Daoy (cell line): Measurements from ENCODE around the gene HDLBP. TPM values are rescaled to one million over a fixed set of nuclear protein-coding genes. Genes with fewer than 3 reads are reported as not detected.

Source experiments
- DNase-seq: peaks from one replicate; pipeline ENCODE4 v3.0.0-alpha.2; 2015; ENCODE audit warnings: low read depth
- total RNA-seq: library from RNA; depleted of rRNA; stranded (reverse); fragments of >200 nt; shearing (Covaris generic); gene quantifications from 2 replicates; pipeline ENCODE4 v1.2.3, GENCODE V29; 2014; rRNA removed

HDLBP gene, protein sequence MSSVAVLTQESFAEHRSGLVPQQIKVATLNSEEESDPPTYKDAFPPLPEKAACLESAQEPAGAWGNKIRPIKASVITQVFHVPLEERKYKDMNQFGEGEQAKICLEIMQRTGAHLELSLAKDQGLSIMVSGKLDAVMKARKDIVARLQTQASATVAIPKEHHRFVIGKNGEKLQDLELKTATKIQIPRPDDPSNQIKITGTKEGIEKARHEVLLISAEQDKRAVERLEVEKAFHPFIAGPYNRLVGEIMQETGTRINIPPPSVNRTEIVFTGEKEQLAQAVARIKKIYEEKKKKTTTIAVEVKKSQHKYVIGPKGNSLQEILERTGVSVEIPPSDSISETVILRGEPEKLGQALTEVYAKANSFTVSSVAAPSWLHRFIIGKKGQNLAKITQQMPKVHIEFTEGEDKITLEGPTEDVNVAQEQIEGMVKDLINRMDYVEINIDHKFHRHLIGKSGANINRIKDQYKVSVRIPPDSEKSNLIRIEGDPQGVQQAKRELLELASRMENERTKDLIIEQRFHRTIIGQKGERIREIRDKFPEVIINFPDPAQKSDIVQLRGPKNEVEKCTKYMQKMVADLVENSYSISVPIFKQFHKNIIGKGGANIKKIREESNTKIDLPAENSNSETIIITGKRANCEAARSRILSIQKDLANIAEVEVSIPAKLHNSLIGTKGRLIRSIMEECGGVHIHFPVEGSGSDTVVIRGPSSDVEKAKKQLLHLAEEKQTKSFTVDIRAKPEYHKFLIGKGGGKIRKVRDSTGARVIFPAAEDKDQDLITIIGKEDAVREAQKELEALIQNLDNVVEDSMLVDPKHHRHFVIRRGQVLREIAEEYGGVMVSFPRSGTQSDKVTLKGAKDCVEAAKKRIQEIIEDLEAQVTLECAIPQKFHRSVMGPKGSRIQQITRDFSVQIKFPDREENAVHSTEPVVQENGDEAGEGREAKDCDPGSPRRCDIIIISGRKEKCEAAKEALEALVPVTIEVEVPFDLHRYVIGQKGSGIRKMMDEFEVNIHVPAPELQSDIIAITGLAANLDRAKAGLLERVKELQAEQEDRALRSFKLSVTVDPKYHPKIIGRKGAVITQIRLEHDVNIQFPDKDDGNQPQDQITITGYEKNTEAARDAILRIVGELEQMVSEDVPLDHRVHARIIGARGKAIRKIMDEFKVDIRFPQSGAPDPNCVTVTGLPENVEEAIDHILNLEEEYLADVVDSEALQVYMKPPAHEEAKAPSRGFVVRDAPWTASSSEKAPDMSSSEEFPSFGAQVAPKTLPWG (N-terminal part only)
- 244 and 258 TPM in 2 replicates for total RNA-seq

DNA sequence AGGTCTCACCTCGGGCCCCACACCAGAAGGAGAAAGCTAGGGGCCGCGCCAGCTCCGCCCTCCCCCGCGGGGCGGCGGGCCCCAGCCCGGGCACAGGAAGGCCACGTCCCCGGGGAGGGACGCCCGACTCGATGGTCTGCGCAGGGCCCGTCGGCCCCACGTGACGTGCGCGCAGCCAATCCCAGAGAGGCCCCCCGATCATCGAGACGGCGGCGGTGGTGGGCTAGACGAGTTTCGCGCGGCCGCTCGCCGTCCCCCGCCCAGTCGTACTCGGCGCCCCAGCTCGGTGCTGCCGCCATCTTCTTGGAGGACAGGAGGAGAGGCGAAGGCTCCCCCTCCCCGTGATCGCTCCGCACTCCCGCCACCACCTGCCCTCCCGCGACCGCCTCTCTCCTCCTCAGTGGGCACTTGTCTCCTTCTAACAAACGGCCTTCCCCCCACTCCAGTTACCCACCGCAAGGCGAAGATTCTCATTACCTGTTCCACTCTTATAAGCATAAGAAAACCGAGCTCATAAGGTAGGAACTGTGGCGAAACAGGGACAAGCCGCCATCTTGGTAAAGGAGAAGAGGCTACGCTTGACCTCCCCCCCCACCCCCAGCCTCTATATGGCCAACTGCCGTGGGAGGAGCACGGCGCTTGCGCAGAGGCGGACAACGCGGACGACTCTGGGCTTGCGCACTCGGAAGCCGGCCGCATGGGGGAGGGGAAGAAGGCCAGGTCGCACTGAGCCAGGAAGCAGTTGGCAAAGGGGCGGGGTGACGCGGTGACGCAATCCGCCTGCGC, at the start of gene HDLBP:
Gene HDLBP (minus strand): TSS at position 580 of the 786 bp plus-strand sequence. CDS start 48,803 bp downstream, outside the sequence.
- DNase-seq: peak; percentile 100

DNA sequence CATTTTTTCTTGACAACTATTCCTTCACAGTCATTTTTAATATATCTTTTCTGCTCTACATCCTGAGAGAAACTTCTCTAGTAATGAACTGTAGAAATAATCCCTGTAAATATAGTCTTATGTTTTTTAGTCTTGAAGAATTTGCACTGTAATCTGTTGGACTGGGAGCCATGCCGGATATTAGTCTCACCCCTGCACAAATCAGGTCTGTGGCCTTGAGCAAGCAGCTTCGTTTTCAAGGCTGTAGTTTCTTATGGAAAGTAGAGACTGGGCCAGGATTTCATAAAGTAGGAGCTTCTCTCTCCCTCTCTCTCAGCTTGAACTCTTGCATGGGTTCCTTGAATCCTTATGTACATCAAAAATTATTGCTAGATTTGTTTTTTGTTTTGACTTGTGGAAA, 49.3 kb upstream of the HDLBP start:
- no peak for DNase-seq

DNA sequence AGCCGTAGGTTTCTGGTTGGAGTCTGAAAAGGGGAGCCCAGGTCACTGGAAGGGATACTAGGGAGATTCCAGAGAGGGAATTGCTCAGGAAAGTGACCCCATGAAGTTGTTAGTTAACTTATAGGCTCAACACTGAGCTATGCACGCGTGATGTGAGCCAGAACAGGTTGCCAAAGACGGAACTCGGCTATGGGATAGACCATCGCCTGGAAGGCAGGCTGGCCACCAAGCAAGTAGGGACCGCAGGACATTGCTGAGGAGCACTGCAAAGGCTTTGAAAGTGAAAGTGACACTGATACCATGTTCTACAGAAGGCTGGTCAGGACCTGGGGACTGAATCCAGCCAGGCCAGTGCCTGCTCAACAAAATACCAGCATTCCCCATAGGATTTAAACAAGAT, 48.0 kb upstream of the HDLBP start:
- DNase-seq: no peak

DNA sequence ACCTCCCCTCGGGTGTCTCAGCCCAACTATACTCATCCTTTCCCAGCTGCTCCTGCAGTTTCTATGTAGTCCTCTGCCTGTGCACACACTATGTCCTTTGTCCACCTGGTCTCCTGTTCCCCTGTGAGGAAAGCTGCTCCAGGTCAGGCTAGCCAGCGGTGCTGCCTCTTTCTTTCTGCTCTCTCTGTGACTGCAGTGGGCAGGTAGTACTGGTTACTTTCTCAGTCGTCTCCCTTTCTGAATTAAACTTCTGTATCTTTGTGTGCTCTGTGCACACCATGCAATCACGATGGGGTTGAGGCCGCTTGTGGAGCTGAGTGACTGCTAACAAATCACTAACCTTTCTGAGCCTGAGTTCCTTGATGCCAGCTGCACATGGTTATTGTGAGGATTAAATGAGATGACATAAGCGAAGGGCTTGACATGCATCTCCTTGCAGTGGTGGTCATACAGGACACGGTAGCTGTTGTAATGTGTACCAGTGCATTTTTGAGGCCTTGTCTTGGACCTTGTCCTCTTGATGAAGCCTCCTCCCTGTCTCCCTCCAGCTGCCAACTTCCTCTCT, 44.1 kb upstream of the HDLBP start:
- no peak for DNase-seq

DNA sequence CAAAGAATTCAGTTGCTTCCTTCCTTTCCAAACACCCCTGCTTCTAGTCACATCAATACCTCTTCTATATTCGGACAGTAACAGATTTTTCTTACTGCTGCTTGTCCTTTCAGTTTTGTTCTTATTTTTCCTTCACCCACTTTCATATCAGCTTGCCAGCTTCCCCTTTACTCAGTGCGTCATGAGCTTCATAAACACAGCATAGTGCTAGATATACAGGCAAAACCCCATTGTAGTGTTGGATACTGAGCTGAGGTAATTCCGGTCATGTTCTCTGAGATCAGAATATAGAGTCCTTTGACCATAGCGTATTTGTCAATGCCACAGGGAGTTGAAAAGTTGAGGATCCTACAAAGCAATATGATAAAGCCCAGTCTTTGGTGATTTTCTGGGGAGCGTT, 43.0 kb upstream of the HDLBP start:
- DNase-seq: no peak

DNA sequence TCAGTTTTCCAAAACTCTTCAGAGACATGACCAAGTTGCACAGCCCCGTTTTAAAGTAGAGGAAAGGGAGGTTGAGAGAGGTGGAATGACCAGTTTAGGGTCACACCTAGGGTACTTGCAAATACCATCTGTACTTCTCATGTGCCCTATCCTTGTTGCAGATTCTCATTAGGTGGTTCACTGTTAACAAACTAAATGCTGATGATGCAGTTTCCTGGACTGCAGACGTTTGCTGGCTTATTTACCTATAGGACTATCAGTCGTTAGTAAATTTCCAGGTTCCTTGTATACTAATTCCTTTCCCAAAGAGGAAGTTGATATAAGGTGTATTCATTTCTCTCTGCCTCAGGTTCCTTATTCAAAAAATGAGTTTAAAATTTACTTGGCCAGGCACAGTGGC, 42.1 kb upstream of the HDLBP start:
- no peak for DNase-seq

DNA sequence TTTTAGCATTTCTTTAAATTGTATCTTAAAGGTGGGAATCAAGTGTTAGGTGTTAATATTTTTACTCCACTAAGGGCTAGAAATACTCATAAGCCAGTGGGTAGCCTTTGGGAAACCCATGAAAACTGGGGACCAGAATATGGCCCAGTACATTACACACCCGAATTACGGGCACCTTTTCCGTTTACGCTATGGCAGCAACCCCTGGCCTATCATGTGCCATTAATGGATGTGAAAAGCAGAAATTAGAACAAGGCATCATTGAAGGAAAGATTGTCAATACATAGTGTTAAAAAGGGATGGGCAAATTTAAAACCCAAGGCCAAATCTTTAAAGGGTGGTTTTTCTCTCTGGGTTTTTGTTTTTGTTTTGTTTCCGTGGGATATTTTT, 41.4 kb upstream of the HDLBP start:
- DNase-seq: no peak

DNA sequence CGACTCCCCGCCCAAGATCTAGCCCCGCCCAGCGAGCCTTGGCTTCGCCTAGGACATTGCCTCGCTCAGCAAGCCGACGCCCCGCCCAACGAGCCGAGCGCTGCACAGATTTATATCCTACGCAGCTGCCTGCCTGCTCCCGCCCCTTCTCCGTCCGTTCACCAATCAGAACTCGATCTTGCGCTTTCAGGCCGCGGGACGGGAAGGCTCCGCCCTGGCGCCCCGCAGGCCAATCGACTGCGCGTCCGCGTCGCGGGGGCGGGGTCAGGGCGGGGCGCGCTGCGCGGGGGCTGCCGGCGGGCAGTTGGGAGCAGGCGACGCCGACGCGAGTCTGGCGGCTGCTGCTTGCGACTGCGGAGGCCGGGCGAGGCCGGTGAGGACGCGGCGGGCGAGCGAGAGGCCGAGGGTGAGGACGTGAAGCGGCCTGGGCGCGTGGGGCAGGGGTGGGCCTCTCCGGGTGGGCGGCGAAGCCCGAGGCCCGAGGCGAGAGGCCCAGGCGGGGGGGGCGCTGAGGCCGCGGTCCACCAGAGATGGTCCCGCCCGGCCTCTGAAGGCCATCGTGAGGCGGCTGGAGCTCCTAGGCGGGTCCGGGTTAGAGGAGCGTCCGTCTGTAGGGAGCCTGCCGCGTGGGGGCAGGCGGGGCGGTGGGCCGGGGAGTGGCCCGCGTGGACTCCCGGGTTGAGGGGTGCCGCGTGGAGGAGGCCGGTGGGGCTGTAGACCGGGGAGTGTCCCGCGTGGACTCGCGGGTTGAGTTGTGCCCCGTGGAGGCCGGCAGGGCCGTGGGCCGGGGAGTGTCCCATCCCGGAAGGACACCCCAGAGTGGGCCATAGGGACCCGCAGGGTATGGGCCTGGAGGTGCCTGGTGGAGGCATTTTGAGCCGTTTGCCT, 40.8 kb upstream of the HDLBP start, which contains the start of gene FARP2:
Gene FARP2 (plus strand): TSS at position 303 of the 888 bp plus-strand sequence. CDS start 16,823 bp downstream, outside the sequence.
- peak; percentile 98 for DNase-seq

DNA sequence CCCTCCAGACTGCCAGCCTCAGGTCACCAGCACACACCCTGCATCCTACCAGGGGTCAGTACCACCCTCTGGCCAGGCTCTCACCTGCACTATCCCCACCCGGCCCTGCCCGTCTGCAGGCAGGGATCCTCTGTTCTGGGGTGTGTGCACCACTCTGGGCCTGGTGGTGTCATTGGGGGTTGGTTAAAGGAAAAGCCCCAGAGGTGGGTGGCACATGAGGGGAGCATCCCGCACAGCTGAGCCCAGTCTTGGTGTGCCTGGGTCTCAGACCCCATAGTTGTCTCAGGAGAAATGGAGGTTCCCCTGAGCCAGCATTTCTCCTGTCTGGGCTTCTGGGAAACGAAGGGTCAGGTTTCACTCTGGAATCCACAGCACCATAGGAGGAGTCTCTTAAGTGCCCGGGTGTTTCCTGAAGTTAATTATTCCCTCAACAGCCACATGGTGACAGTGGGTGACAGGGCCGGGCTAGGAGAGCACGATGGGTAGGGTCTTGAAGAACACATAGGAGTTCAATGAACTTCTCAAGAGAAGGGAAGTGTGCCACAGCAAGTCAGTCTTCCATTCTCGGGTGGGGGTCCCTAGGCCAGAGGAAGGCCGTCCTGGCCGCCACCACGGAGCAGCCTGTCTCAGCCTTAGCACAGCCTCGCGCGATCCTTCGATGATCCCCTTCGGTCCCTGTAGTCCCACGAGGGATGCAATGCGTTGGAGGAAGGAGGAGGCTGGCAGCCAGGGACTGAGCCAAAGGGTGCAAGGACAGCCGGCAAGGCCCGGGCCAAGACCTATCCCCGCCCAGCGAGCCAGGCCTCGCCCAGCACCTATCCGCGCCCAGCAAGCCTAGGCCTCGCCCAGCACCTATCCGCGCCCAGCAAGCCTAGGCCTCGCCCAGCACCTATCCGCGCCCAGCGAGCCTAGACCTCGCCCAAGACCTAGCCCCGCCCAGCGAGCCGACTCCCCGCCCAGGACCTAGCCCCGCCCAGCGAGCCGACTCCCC, 39.5 kb upstream of the HDLBP start:
- peak; percentile 63 for DNase-seq

DNA sequence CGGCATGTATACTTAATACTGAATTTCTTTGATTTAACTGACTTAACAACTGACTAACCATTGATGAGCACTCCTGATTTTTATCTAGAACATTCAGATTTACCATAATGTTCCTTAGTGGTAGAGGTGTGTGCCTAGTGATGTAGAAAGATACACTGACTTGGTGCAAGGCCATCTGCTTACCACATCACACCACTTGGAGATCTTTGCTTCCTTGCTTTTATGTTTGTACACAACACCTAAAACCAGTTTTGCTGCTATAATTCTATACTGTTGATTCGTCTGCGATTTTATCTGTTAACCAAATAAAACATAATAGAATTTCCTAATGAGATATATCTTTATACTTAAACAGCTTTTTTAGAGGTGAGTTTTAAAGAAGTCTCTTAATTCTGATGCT, 36.8 kb upstream of the HDLBP start:
- no peak for DNase-seq

DNA sequence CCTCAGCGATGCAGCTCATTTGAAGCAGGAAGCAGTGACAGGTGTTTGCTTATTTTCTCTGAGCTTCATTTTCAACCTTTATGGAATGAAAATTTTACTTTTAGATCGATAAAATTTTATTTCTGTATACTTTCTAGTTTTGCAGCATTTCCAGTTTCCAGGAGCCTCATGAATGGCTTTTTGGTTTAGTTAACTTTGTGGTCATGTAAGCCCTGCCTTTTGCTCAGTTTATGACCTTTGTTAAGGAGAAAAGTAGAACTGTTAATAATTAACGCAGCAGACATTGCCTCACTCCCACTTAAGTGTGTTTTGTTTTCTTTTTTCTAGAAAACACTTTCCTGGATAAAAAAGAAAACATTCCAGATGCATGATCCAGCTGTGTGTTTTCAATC, 36.2 kb upstream of the HDLBP start:
- no peak for DNase-seq

DNA sequence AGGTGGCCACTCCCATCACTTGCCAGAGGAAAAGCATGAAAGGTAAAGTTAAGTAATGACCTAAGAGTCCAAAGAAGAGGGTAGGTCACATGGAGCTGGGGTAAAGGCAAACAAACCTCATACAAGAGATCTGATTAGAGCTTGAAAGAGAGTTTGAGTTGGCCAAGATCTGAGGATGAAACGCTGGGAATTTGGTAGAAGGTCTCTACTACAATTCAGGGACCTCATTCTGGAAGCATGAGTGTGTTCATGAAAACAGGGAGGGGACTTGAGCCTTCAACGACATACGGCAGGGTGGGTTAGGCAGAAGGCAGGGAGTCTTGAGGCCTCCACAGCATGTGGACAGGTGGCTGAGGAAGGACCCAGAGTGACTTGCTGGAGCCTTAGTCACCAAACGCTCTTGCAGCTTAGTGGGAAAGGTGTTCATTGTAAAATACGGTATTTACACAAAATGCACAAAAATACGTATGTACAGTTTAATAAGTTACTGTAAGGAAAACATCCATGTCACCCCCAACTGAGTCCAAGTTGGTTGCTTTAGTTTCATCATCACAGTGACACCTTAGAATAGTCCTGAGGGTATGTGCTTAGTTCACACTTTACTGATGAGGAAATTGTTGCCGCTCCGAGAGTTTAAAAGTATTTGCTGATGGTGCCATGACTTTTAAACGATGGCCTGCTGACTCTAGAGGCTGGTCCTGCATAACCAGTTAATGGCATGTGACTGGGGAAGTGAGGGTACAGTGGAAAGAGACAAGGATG, 35.6 kb upstream of the HDLBP start:
- DNase-seq: no peak

DNA sequence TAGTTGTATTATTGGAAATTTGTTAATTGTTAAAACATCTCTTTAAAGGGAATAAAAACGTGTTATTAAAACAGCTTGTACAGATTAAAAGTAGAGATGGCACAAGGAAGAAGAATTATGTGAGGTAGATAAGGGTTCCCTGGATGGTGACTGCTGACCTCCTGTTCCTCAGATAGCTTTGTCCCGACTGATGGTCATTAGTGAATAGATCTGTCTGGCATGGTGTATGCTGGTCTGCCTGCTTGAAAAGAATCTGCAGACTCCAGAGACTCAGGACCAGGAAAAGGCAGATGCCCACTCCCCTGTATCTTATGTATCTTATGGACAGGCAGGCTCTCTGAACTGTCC, 35.0 kb upstream of the HDLBP start:
- no peak for DNase-seq

DNA sequence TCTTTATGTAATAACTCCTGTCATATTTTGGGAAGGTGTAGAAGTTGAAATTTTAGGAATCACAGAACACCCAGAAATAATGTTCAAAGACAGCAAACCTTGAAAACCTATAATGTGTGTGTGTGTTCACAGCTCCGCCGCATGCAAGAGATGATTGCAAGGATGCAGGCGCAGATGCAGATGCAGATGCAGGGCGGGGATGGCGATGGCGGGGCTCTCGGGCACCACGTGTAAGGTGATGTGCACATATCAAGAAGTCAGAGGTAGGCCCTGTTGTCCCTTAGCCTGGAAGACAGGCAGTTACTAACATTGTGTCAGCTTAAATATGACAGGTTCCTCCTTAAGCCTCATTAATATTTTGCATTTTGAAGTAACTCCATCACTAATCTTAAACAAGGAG, 34.5 kb upstream of the HDLBP start:
- no peak for DNase-seq

DNA sequence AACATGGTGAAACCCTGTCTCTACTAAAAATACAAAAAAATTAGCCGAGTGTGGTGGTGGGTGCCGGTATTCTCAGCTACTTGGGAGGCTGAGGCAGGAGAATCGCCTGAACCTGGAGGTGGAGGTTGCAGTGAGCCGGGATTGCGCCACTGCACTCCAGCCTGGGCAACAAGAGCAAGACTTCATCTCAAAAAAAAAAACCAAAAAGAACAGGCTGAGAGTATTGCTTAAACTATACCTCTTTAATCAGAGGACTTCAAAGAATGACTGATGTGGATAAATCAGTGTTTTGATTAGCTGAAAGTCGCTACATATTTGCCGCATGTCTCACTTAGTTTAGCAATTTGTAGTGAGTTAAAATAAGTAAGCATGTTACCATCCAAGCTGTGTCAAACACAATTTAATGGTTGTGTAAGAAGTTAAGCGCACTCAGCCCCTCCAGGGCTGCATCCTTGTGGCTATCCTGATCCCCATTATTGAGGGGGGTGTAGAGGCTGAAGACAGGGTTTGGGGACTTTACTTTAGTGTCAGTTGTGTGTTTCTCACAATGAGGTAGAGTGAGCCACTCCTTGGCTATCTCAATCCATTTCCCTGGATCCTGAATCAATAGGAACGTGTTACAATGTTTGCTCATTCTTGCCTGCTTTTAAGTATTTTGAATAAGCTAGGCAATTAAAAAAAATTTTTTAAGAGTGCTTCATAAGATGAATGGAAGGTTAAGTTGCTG, 29.6 kb upstream of the HDLBP start:
- DNase-seq: no peak

DNA sequence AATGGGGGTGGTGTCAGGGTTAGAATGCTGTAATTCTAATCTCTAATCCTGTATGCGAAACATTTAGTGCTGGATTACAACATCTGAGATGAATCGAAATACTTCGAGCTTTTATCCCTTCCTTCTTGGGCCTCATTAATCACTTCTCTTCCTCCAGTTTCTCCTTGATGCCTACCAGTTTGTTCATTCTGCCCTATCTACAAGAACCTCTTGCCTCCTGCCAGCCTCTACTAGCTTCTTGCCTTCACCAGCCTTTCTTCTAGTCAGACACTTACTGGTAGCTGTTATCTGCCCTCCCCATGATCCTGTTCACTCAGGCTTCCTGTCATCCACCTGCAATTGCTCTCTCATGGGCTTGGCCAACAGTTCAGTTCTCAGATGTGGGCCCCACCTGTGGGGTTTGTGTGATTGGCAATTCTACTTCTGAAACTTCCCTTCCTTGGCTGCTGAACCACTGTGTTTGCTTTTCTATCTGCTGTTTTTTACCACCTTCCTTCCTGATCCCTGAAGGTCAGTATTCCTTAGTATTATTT, 25.2 kb upstream of the HDLBP start:
- DNase-seq: no peak
